Adrenal gland (tissue), 12 donors: ENCODE measurements around the gene CEP192. TPM values are rescaled to one million over a fixed set of nuclear protein-coding genes. Genes with fewer than 3 reads are reported as not detected.
"Not testable (repeated sequence)": the region's sequence is repeated elsewhere in the genome, so short reads cannot be mapped to it uniquely, and the experiment has no call there.

ENCODE experiments used
- DNase-seq, 7 donors: peaks; one replicate each; pipeline ENCODE4 v3.0.0-alpha.2; 2019 to 2020
- H3K27ac ChIP-seq, 5 donors: fragments of 200-600 bp; sonication (generic) in 4 of 5; 1 replicate in 3 of 5; 2 replicates in 2 of 5; pipeline versions ENCODE4 v1.5.1 to v1.8.0; 2016 to 2020; ENCODE audit warnings: mild to moderate bottlenecking in 1 of 5
- H3K27me3 ChIP-seq: fragments of 200-600 bp; 2 replicates; pipeline ENCODE4 v1.8.0; 2021
- H3K36me3 ChIP-seq, 2 donors: fragments of 200-600 bp; replicated peaks in 1 of 2; 1 replicate in 1 of 2; 2 replicates in 1 of 2; pipeline versions ENCODE4 v1.5.1 to v1.8.0; 2018 to 2022
- H3K4me1 ChIP-seq, 2 donors: fragments of 200-600 bp; replicated peaks in 1 of 2; 1 replicate in 1 of 2; 2 replicates in 1 of 2; pipeline versions ENCODE4 v1.5.1 to v1.8.0; 2018 to 2021
- H3K4me3 ChIP-seq, 4 donors: fragments of 200-600 bp; sonication (generic) in 3 of 4; one replicate each; pipeline ENCODE4 v1.5.1; 2016 to 2018
- H3K9me3 ChIP-seq, 3 donors: fragments of 200-600 bp; sonication (generic) in 1 of 3; replicated peaks in 1 of 3; 1 replicate in 2 of 3; 2 replicates in 1 of 3; pipeline versions ENCODE4 v1.5.1 to v1.8.0; 2016 to 2021
- CTCF ChIP-seq, 6 experiments: fragments of 450-650 bp in 4 of 6; fragments of 200-600 bp in 2 of 6; sonication (generic) in 1 of 6; IDR thresholded peaks; 1 replicate in 5 of 6; 2 replicates in 1 of 6; pipeline versions ENCODE4 v1.5.1 to v1.8.0; 2016 to 2021; ENCODE audit warnings: antibody characterized with exemption in 6 of 6, mild to moderate bottlenecking in 2 of 6, moderate library complexity in 1 of 6
- POLR2A ChIP-seq, 2 donors: fragments of 450-650 bp; IDR thresholded peaks; one replicate each; pipeline ENCODE4 v1.6.1; 2017; ENCODE audit warnings: antibody characterized with exemption in 2 of 2, mild to moderate bottlenecking in 2 of 2, moderate library complexity in 1 of 2
- WGBS, 4 donors: extraction: QIAGEN DNeasy Blood & Tissue Kit in 2 of 4; methylation state at CpG; one replicate each; pipeline versions ENCODE4 v1.1.5 to v1.1.7; 2013 to 2017; 5-methylcytosine and 5-hydroxymethylcytosine counted together
- intact Hi-C, 2 donors: fragments of 100-400 bp; cut with DNase I; formaldehyde crosslinking; loops; one replicate each; pipeline versions ENCODE4 v1.14.1 to v1.15.0; 2022 to 2023
- polyA plus RNA-seq, 3 donors: library from polyadenylated mRNA; stranded (reverse); fragments of 200-250 nt in 2 of 3; fragments of 350-450 nt in 1 of 3; fragmentation: Illumina TruSeq in 1 of 3; extraction: RNeasy Lipid Tissue Mini Kit (QIAGEN cat#74804) in 1 of 3; gene quantifications; one replicate each; pipeline ENCODE4 v1.2.3, GENCODE V29; 2013 to 2014
- total RNA-seq, 9 donors: library from RNA; depleted of rRNA in 4 of 9; stranded (reverse); fragments of >200 nt in 4 of 9; fragments of 120-200 nt in 1 of 9; fragmentation: NEBNext Ultra II Directional in 1 of 9; extraction: Animal tissue kit (Norgen Biotek cat#: 25700) in 1 of 9; gene quantifications; one replicate each; pipeline versions ENCODE4 v1.1.0 to v1.2.4, GENCODE V29; 2013 to 2023
- donor health status: healthy with polysubstance abuse.
- donor health status: Bipolar disorder and iron deficiency.
- donor health status: DM: yes; HTN: yes; CAD: no.
- donor health status: DM: no; HTN: no; CAD: no.
- donor health status: DM: no; HTN: no; CAD: no.
- donor health status: DM: yes; HTN: yes; CAD: no.

Gene CEP192
- total and polyA plus RNA-seq, 12 donors, result 7.5 to 36.8 (median 16.3) TPM

GRCh38 chr18:12968619-12969018 is 22.5 kb upstream of the CEP192 start:
- intact Hi-C loops, result no loop called here

GRCh38 chr18:12973562-12974213 is 17.5 kb upstream of the CEP192 start:
- DNase-seq, result no peak
- Histone ChIP-seq H3K27ac (no peak overlapping the region), H3K27me3 (no peaks in the 10 kb centered on the region), H3K4me3 (no peak overlapping the region), H3K4me1 (no peaks in the 10 kb centered on the region), H3K36me3 (peaks cover 0 to 34% of the 10 kb centered on the region in 2 donors), H3K9me3 (no peaks in the 10 kb centered on the region)
- WGBS, 4 donors, result 94 to 99% (median 95%) methylated on average over 4 of the region's 4 CpGs
- intact Hi-C loops, result no loop called here
- no peak for TF ChIP-seq CTCF (IDR thresholded peaks at IDR 0.05)
- no peak for TF ChIP-seq POLR2A (IDR thresholded peaks at IDR 0.05)

More at GRCh38 chr18:12968619-12969018, 22.5 kb upstream of the CEP192 start:
- Histone ChIP-seq H3K36me3 (peaks cover 0 to 20% of the 10 kb centered on the region in 2 donors), H3K9me3 (no peaks in the 10 kb centered on the region), H3K27ac (no peak overlapping the region), H3K27me3 (no peaks in the 10 kb centered on the region), H3K4me1 (no peaks in the 10 kb centered on the region), H3K4me3 (no peak overlapping the region)
- TF ChIP-seq POLR2A (IDR thresholded peaks at IDR 0.05), result no peak
- TF ChIP-seq CTCF (IDR thresholded peaks at IDR 0.05), result no peak
- 92 to 98% (median 97%) methylated on average over 6 of the region's 6 CpGs for whole genome bisulfite sequencing, 4 donors
- no peak for DNase-seq

GRCh38 chr18:12975488-12975887 is 15.7 kb upstream of the CEP192 start:
- whole genome bisulfite sequencing, 4 donors, result 97 to 100% (median 99%) methylated on average over 6 of the region's 6 CpGs
- H3K27ac ChIP-seq, result no peak overlapping the region
- H3K9me3 ChIP-seq, result no peaks in the 10 kb centered on the region
- intact Hi-C loops, result no loop called here
- no peak for DNase-seq
- no peak for TF ChIP-seq CTCF (IDR thresholded peaks at IDR 0.05)
- no peak for TF ChIP-seq POLR2A (IDR thresholded peaks at IDR 0.05)
- H3K36me3 ChIP-seq, result peaks cover 0 to 34% of the 10 kb centered on the region in 2 donors
- H3K27me3 ChIP-seq, result no peaks in the 10 kb centered on the region
- no peak overlapping the region for H3K4me3 ChIP-seq
- H3K4me1 ChIP-seq, result no peaks in the 10 kb centered on the region

- Histone ChIP-seq H3K9me3 (no peaks in the 10 kb centered on the region), H3K27me3 (no peaks in the 10 kb centered on the region), H3K36me3 (peaks cover 0 to 28% of the 10 kb centered on the region in 2 donors), H3K27ac (no peak overlapping the region), H3K4me1 (no peaks in the 10 kb centered on the region), H3K4me3 (no peak overlapping the region)
- intact Hi-C loops, result no loop called here
- no peak for DNase-seq
- WGBS, 4 donors, result 58 to 90% (median 82%) methylated on average over 7 to 12 of the region's 12 CpGs
- no peak for TF ChIP-seq CTCF (IDR thresholded peaks at IDR 0.05)
Measured at GRCh38 chr18:12976305-12976704, 14.9 kb upstream of the CEP192 start.

- H3K4me3 ChIP-seq, H3K4me1 ChIP-seq, H3K27ac ChIP-seq, H3K9me3 ChIP-seq, DNase-seq, intact Hi-C loops, H3K27me3 ChIP-seq: not testable (repeated sequence)
- H3K36me3 ChIP-seq, result peaks cover 0 to 35% of the 10 kb centered on the region in 2 donors
- 93 to 97% methylated on average over 16 to 19 of the region's 34 CpGs; no CpG with 5 or more reads in 2 of the 4 donors for WGBS, 4 donors
Measured at GRCh38 chr18:12980065-12980464, 11.1 kb upstream of the CEP192 start.
